K562 (cell line): ENCODE measurements around the gene DUOX2. TPM values are rescaled to one million over a fixed set of nuclear protein-coding genes. Genes with fewer than 3 reads are reported as not detected.
A peak's percentile ranks its signal among the peaks of the same experiment; 100 is the strongest.

ENCODE experiments used
- ATAC-seq: fragments of 200-7000 bp; cut with Tn5 transposase; 3 replicates; pipeline ENCODE4 v1.9.1; 2020; ENCODE audit warnings: moderate library complexity
- BruUV-seq: library from RNA; stranded (reverse); fragments of 400-500 nt; replicated peaks from 2 replicates; lab custom pipeline; 2021; lab: Mats Ljungman, UMichigan
- CTCF ChIA-PET: fragments of 300-600 bp; formaldehyde crosslinking; extraction: SDS; loops from one replicate; lab custom pipeline; 2021; ENCODE audit warnings: low intra/inter-chr PET ratio; lab: Yijun Ruan, JAX
- POLR2A ChIA-PET: fragments of 300-600, 350-650 bp; sonication (Branson Sonifier 250); formaldehyde crosslinking; extraction: SDS; loops from one replicate; lab custom pipeline; 2021; ENCODE audit warnings: antibody characterized with exemption, inconsistent platforms; lab: Yijun Ruan, JAX
- DNase-seq, 4 experiments: peaks; one replicate each; pipeline versions ENCODE4 v3.0.0 to v3.0.0-alpha.2; 2011 to 2018; ENCODE audit warnings: low spot score in 3 of 4, mixed read lengths in 3 of 4; ENCODE audit errors: extremely low read depth in 1 of 4
- FAIRE-seq: peaks from 2 replicates; lab custom pipeline; 2011; peaks lifted over from hg19 to GRCh38; lab: Jason Lieb, UNC
- H2AFZ ChIP-seq: 2 replicates; pipeline ENCODE4 v1.6.0; 2011; ENCODE audit warnings: low read depth, low read length, control low read depth, inconsistent platforms
- H3K27ac ChIP-seq: fragments of 200-600 bp; 3 replicates; pipeline ENCODE4 v1.8.0; 2011; ENCODE audit warnings: low read depth, mild to moderate bottlenecking, control low read depth, inconsistent platforms, low read length, moderate library complexity, mixed read lengths; ENCODE audit errors: extremely low read depth
- H3K27me3 ChIP-seq, 2 experiments: fragments of 300-600 bp in 1 of 2; 2 replicates in 1 of 2; 3 replicates in 1 of 2; pipeline versions ENCODE4 v1.6.0 to v1.8.0; 2011; ENCODE audit warnings: inconsistent platforms in 2 of 2, low read length in 2 of 2, mild to moderate bottlenecking in 1 of 2, mixed read lengths in 1 of 2, moderate library complexity in 1 of 2; ENCODE audit not compliant: control insufficient read depth in 2 of 2, insufficient read depth in 2 of 2
- H3K36me3 ChIP-seq: fragments of 300-600 bp; 3 replicates; pipeline ENCODE4 v1.8.0; 2011; ENCODE audit warnings: mild to moderate bottlenecking, low read length, inconsistent platforms; ENCODE audit not compliant: control insufficient read depth, insufficient read depth
- H3K4me1 ChIP-seq, 2 experiments: fragments of 200-600 bp in 1 of 2; replicated peaks in 1 of 2; 2 replicates in 1 of 2; 3 replicates in 1 of 2; pipeline versions ENCODE4 v1.5.1 to v1.8.0; 2011; ENCODE audit warnings: inconsistent platforms in 2 of 2, low read length in 2 of 2, mild to moderate bottlenecking in 1 of 2, mixed read lengths in 1 of 2, moderate library complexity in 1 of 2; ENCODE audit not compliant: control insufficient read depth in 2 of 2, insufficient read depth in 2 of 2
- H3K4me2 ChIP-seq: 2 replicates; pipeline ENCODE4 v1.6.1; 2011; ENCODE audit warnings: low read length, control low read depth, inconsistent platforms, mixed read lengths; ENCODE audit not compliant: insufficient read depth
- H3K4me3 ChIP-seq: fragments of 200-600 bp; sonication (generic), shearing (Covaris generic); 2 replicates; pipeline ENCODE4 v1.5.1; 2016; ENCODE audit warnings: control low read depth, inconsistent platforms
- H3K79me2 ChIP-seq: fragments of 200-600 bp; 3 replicates; pipeline ENCODE4 v1.8.0; 2011; ENCODE audit warnings: low read length, inconsistent platforms; ENCODE audit not compliant: control insufficient read depth, insufficient read depth
- H3K9ac ChIP-seq, 2 experiments: 2 replicates each; pipeline versions ENCODE4 v1.6.0 to v1.6.1; 2011; ENCODE audit warnings: low read depth in 2 of 2, low read length in 2 of 2, control low read depth in 1 of 2, inconsistent platforms in 1 of 2, mild to moderate bottlenecking in 1 of 2, mixed read lengths in 1 of 2; ENCODE audit not compliant: insufficient read depth in 1 of 2
- H3K9me1 ChIP-seq: one replicate; pipeline ENCODE4 v1.6.0; 2011; ENCODE audit warnings: inconsistent platforms, mild to moderate bottlenecking, low read length, moderate library complexity; ENCODE audit not compliant: control insufficient read depth, insufficient read depth
- H3K9me3 ChIP-seq: replicated peaks from 2 replicates; pipeline ENCODE4 v1.5.1; 2011; ENCODE audit warnings: low read depth, low read length, inconsistent platforms; ENCODE audit not compliant: control insufficient read depth, insufficient read depth
- H4K20me1 ChIP-seq: replicated peaks from 2 replicates; pipeline ENCODE4 v1.6.1; 2011; ENCODE audit warnings: low read length, inconsistent platforms, mixed read lengths; ENCODE audit not compliant: control insufficient read depth, insufficient read depth
- KLF1 ChIP-seq: fragments of 450-650 bp; IDR thresholded peaks from 2 replicates; pipeline ENCODE4 v1.6.1; 2016; ENCODE audit warnings: missing genetic modification characterization, missing compliant biosample characterization
- NR2C1 ChIP-seq, 2 experiments: fragments of 450-650 bp; IDR thresholded peaks; 2 replicates each; pipeline ENCODE4 v1.6.1; 2017; ENCODE audit warnings: mild to moderate bottlenecking in 2 of 2, antibody characterized with exemption in 1 of 2, inconsistent platforms in 1 of 2, missing compliant biosample characterization in 1 of 2, missing genetic modification characterization in 1 of 2
- TBL1XR1 ChIP-seq, 2 experiments: IDR thresholded peaks; 2 replicates each; pipeline ENCODE4 v1.6.1; 2012; ENCODE audit warnings: improper control_type of control experiment in 2 of 2, low read length in 2 of 2, mild to moderate bottlenecking in 1 of 2
- WGBS: fragments of 100-300 bp; shearing (Covaris generic); methylation state at CpG from one replicate; pipeline ENCODE4 v1.1.6; 2016; ENCODE audit warnings: low coverage, mixed read lengths; ENCODE audit not compliant: insufficient coverage; ENCODE audit errors: missing lambda C conversion rate; 5-methylcytosine and 5-hydroxymethylcytosine counted together
- in situ Hi-C: fragments of 300-500 bp; cut with MboI; formaldehyde crosslinking; loops from 4 replicates; pipeline ENCODE4 v1.15.0; 2018; ENCODE audit warnings: inconsistent platforms, mixed read lengths
- intact Hi-C: fragments of 100-400 bp; cut with micrococcal nuclease; formaldehyde crosslinking; loops from 2 replicates; pipeline ENCODE4 v1.14.2; 2022
- polyA plus RNA-seq, 8 experiments: library from polyadenylated mRNA; depleted of rRNA in 4 of 8; stranded (reverse) in 5 of 8; unstranded in 3 of 8; fragments of >200 nt; fragmentation: Nextera tagmentation in 2 of 8; fragmentation: Illumina TruSeq in 1 of 8; extraction: Ambion mirVana in 2 of 8; extraction: Trizol in 1 of 8; gene quantifications; 2 replicates each; pipeline versions ENCODE4 v1.2.1 to v1.2.3, GENCODE V29; 2011 to 2014; ENCODE audit warnings: inconsistent platforms in 1 of 8, missing spikeins in 1 of 8
- total RNA-seq, 7 experiments: library from RNA; depleted of rRNA in 6 of 7; stranded (reverse); fragments of >200 nt in 6 of 7; fragmentation: Illumina TruSeq in 2 of 7; extraction: Trizol in 2 of 7; gene quantifications; 2 replicates each; pipeline versions ENCODE4 v1.2.1 to v1.2.3, GENCODE V29; 2011 to 2021; ENCODE audit warnings: low replicate concordance in 1 of 7

The DUOX2 gene
- total and polyA plus RNA-seq, 9 of the 15 experiments (the other 6 are each of a cell fraction or from before 2014, with no cell fraction given), result 0.01 to 0.03 (median 0.02) TPM; not detected in 6

DNA sequence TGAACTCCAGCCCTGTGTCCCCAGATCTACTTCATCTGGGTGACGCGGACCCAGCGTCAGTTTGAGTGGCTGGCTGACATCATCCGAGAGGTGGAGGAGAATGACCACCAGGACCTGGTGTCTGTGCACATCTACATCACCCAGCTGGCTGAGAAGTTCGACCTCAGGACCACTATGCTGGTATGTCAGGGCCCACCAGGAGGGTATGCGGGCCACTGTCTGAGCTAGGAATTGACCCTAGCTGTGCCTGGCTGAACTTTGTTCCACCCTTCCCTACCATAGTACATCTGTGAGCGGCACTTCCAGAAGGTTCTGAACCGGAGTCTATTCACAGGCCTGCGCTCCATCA, 49.5 kb upstream of the DUOX2 start:
- Histone ChIP-seq H3K79me2 (peaks cover 3% of the 10 kb centered on the region; the same call in 1 of the 3 replicates), H3K4me2 (no peak overlapping the region), H3K27ac (no peak overlapping the region), H3K9me1 (no peaks in the 10 kb centered on the region), H3K4me1 (peaks cover 14 to 34% of the 10 kb centered on the region in 2 experiments), H3K9me3 (no peaks in the 10 kb centered on the region), H3K9ac (no peak overlapping the region), H2AFZ (no peak overlapping the region), H3K36me3 (no peaks in the 10 kb centered on the region), H3K27me3 (no peaks in the 10 kb centered on the region), H3K4me3 (no peak overlapping the region), H4K20me1 (peaks cover 5% of the 10 kb centered on the region; the same call in 1 of the 2 replicates)
- CTCF ChIA-PET, result interaction anchor here (0.6 to 4.3 kb wide), 2 partner anchors 112 to 295 kb away, joined by 3 to 48 read pairs; no protein-coding TSS in a partner anchor
- FAIRE-seq, result no peak
- intact Hi-C loops, result loop anchor here (1.0 to 10.0 kb wide), 6 partner anchors 35 to 451 kb away; a partner anchor contains a TSS
- WGBS, result 43% methylated on average over 9 of the region's 9 CpGs
- TF ChIP-seq KLF1 (tag) (0 out of 2 replicates have a peak, but pooled peaks have one; percentile 38), TBL1XR1 (IDR thresholded peaks at IDR 0.05; ENCODE audit: low read length in 2 of 2) (no peak), NR2C1 (IDR thresholded peaks at IDR 0.05) (no peak), NR2C1 (tag; IDR thresholded peaks at IDR 0.05) (no peak)
- POLR2A ChIA-PET, result interaction anchor here (0.5 to 2.4 kb wide), 9 partner anchors 8 to 116 kb away, joined by 3 to 14 read pairs (median 4); no protein-coding TSS in a partner anchor
- BruUV-seq, result no TSS peak
- no peak for DNase-seq
- no peak for ATAC-seq
- in situ Hi-C loops, result no loop called here
